H1 (cell line): ENCODE data around the gene ATP6V1F. TPM values are rescaled to one million over a fixed set of nuclear protein-coding genes. Genes with fewer than 3 reads are reported as not detected.

Experiments
- TAF1 ChIP-seq: IDR thresholded peaks from 2 replicates; pipeline ENCODE4 v1.6.1; 2011; ENCODE audit warnings: mild to moderate bottlenecking, low read depth, low read length
- polyA plus RNA-seq, 7 experiments: library from polyadenylated mRNA; depleted of rRNA in 3 of 7; stranded (reverse) in 5 of 7; unstranded in 2 of 7; fragments of >200 nt in 5 of 7; fragments of 200-250 nt in 2 of 7; gene quantifications; 1 replicate in 5 of 7; 2 replicates in 1 of 7; 4 replicates in 1 of 7; pipeline versions ENCODE4 v1.2.1 to v1.2.3, GENCODE V29; 2011 to 2013; ENCODE audit warnings: missing spikeins in 2 of 7, mixed read lengths in 2 of 7
- total RNA-seq: library from RNA; stranded (reverse); fragmentation: NEBNext Ultra II Directional; extraction: Animal tissue kit (Norgen Biotek cat#: 25700); gene quantifications from 2 replicates; pipeline ENCODE4 v1.2.1, GENCODE V29; 2021
- TF ChIP-seq, protein P1 (sequence below): fragments of 300-600 bp; sonication (generic); IDR thresholded peaks from 2 replicates; pipeline ENCODE4 v1.7.1; 2012; ENCODE audit warnings: low read length, moderate library complexity, mild to moderate bottlenecking, inconsistent platforms; ENCODE audit not compliant: insufficient replicate concordance

ATP6V1F gene
- total and polyA plus RNA-seq, 2 of the 8 experiments (the other 6 are each of a cell fraction or from before 2014, with no cell fraction given): 104 to 318 TPM

DNA sequence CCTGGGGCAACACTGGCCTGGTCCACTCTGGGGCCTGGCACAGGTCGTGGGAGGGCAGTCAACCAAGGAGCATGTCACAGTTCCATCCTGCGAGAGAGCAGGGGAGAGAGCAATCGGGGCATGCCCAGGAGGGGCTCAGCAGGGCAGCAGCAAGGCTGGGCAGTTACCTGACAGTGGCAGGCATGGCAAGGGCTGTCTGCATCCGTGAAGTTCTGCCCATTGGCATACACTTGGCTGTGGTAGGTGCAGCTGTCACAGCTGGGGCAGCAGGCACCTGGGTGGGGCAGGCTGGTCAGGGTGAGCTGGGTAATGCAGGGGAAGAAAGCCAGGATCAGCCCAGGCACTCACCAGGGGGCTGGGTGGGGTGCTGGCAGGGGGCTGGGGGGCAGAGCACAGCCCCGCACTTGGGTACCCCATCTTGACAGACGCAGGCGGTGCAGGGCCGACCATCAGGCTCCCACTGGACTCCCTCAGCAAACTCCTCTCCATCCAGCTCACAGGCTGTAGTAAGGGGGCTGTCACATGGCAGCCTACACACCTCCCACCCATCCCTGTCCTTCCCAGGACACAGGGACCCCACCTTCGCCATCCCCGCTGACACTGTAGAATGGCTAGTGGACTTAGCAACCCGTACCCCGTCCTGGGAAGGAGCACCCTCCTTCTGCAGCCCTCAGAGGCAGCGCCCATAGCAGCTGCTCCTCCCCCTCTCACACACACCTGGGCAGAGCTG is 30.0 kb downstream of the ATP6V1F start (continued):
- TF ChIP-seq, protein P1, sequence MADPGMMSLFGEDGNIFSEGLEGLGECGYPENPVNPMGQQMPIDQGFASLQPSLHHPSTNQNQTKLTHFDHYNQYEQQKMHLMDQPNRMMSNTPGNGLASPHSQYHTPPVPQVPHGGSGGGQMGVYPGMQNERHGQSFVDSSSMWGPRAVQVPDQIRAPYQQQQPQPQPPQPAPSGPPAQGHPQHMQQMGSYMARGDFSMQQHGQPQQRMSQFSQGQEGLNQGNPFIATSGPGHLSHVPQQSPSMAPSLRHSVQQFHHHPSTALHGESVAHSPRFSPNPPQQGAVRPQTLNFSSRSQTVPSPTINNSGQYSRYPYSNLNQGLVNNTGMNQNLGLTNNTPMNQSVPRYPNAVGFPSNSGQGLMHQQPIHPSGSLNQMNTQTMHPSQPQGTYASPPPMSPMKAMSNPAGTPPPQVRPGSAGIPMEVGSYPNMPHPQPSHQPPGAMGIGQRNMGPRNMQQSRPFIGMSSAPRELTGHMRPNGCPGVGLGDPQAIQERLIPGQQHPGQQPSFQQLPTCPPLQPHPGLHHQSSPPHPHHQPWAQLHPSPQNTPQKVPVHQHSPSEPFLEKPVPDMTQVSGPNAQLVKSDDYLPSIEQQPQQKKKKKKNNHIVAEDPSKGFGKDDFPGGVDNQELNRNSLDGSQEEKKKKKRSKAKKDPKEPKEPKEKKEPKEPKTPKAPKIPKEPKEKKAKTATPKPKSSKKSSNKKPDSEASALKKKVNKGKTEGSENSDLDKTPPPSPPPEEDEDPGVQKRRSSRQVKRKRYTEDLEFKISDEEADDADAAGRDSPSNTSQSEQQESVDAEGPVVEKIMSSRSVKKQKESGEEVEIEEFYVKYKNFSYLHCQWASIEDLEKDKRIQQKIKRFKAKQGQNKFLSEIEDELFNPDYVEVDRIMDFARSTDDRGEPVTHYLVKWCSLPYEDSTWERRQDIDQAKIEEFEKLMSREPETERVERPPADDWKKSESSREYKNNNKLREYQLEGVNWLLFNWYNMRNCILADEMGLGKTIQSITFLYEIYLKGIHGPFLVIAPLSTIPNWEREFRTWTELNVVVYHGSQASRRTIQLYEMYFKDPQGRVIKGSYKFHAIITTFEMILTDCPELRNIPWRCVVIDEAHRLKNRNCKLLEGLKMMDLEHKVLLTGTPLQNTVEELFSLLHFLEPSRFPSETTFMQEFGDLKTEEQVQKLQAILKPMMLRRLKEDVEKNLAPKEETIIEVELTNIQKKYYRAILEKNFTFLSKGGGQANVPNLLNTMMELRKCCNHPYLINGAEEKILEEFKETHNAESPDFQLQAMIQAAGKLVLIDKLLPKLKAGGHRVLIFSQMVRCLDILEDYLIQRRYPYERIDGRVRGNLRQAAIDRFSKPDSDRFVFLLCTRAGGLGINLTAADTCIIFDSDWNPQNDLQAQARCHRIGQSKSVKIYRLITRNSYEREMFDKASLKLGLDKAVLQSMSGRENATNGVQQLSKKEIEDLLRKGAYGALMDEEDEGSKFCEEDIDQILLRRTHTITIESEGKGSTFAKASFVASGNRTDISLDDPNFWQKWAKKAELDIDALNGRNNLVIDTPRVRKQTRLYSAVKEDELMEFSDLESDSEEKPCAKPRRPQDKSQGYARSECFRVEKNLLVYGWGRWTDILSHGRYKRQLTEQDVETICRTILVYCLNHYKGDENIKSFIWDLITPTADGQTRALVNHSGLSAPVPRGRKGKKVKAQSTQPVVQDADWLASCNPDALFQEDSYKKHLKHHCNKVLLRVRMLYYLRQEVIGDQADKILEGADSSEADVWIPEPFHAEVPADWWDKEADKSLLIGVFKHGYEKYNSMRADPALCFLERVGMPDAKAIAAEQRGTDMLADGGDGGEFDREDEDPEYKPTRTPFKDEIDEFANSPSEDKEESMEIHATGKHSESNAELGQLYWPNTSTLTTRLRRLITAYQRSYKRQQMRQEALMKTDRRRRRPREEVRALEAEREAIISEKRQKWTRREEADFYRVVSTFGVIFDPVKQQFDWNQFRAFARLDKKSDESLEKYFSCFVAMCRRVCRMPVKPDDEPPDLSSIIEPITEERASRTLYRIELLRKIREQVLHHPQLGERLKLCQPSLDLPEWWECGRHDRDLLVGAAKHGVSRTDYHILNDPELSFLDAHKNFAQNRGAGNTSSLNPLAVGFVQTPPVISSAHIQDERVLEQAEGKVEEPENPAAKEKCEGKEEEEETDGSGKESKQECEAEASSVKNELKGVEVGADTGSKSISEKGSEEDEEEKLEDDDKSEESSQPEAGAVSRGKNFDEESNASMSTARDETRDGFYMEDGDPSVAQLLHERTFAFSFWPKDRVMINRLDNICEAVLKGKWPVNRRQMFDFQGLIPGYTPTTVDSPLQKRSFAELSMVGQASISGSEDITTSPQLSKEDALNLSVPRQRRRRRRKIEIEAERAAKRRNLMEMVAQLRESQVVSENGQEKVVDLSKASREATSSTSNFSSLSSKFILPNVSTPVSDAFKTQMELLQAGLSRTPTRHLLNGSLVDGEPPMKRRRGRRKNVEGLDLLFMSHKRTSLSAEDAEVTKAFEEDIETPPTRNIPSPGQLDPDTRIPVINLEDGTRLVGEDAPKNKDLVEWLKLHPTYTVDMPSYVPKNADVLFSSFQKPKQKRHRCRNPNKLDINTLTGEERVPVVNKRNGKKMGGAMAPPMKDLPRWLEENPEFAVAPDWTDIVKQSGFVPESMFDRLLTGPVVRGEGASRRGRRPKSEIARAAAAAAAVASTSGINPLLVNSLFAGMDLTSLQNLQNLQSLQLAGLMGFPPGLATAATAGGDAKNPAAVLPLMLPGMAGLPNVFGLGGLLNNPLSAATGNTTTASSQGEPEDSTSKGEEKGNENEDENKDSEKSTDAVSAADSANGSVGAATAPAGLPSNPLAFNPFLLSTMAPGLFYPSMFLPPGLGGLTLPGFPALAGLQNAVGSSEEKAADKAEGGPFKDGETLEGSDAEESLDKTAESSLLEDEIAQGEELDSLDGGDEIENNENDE: no peak
- no peak for TF ChIP-seq TAF1
